ENCODE measurements around the gene GABRA4. TPM values are rescaled to one million over a fixed set of nuclear protein-coding genes. Genes with fewer than 3 reads are reported as not detected.

Gene GABRA4
- total and polyA plus RNA-seq, 10 of the 15 experiments (the other 5 are each of a cell fraction or from before 2014, with no cell fraction given): 0.69 to 14.6 (median 1.1) TPM

DNA sequence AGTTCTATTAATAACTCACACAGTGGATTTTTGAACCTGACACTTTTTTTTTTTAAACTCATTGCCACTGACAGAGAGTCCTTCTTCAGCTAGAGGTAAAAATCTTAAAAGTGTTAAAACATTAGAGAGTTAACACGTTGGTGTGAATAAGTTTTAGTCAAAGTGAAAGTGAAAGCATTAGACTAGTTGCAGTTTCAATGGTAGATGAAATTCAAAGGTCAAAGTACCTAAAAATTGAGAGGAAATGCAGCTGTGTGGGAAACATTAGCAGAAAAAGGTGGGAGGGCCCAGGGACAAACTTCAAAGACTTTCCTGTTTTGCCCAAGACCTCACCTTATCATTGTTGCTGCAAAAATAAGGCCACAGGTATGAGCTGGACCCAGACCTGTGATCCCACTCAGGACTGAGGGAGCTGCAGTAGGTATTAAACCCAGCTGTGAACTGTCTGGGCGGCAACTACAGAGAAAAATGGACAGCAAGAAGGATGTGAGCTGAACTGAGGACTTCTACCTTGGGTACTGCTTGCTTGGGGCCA lies 17.6 kb upstream of the GABRA4 start (continued):
- TF ChIP-seq, protein P1, sequence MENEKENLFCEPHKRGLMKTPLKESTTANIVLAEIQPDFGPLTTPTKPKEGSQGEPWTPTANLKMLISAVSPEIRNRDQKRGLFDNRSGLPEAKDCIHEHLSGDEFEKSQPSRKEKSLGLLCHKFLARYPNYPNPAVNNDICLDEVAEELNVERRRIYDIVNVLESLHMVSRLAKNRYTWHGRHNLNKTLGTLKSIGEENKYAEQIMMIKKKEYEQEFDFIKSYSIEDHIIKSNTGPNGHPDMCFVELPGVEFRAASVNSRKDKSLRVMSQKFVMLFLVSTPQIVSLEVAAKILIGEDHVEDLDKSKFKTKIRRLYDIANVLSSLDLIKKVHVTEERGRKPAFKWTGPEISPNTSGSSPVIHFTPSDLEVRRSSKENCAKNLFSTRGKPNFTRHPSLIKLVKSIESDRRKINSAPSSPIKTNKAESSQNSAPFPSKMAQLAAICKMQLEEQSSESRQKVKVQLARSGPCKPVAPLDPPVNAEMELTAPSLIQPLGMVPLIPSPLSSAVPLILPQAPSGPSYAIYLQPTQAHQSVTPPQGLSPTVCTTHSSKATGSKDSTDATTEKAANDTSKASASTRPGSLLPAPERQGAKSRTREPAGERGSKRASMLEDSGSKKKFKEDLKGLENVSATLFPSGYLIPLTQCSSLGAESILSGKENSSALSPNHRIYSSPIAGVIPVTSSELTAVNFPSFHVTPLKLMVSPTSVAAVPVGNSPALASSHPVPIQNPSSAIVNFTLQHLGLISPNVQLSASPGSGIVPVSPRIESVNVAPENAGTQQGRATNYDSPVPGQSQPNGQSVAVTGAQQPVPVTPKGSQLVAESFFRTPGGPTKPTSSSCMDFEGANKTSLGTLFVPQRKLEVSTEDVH (IDR thresholded peaks at IDR 0.05; ENCODE audit: low read depth, partially characterized antibody): no peak
- TF ChIP-seq MEF2A (IDR thresholded peaks at IDR 0.05; ENCODE audit: insufficient read depth, low read depth, low read length) (0 out of 2 replicates have a peak, but pooled peaks have one; percentile 19), SMAD1 (IDR thresholded peaks at IDR 0.05; ENCODE audit: low read depth, partially characterized antibody) (no peak), CREM (IDR thresholded peaks at IDR 0.05; ENCODE audit: low read depth) (no peak), SIX5 (IDR thresholded peaks at IDR 0.05; ENCODE audit: low read depth, low read length, severe bottlenecking) (no peak), STAT3 (IDR thresholded peaks at IDR 0.05; ENCODE audit: low read depth, low read length) (no peak), ZNF24 (IDR thresholded peaks at IDR 0.05) (peak; percentile 38; the same call in 1 of the 2 replicates), KDM1A (IDR thresholded peaks at IDR 0.05; ENCODE audit: borderline replicate concordance) (no peak), HDAC2 (IDR thresholded peaks at IDR 0.05) (no peak), CHD1 (IDR thresholded peaks at IDR 0.05; ENCODE audit: low read depth, low read length) (no peak), SMAD5 (IDR thresholded peaks at IDR 0.05; ENCODE audit: low read depth) (no peak), FOXM1 (IDR thresholded peaks at IDR 0.05; ENCODE audit: low read depth, low read length) (no peak), YY1 (IDR thresholded peaks at IDR 0.05; ENCODE audit: low read depth, low read length) (0 out of 2 replicates have a peak, but pooled peaks have one; percentile 24), GABPA (IDR thresholded peaks at IDR 0.05; ENCODE audit: low read depth) (0 out of 2 replicates have a peak, but pooled peaks have one; percentile 17), TAF1 (IDR thresholded peaks at IDR 0.05; ENCODE audit: borderline replicate concordance, low read depth, low read length) (no peak)
- TF ChIP-seq, protein P2, sequence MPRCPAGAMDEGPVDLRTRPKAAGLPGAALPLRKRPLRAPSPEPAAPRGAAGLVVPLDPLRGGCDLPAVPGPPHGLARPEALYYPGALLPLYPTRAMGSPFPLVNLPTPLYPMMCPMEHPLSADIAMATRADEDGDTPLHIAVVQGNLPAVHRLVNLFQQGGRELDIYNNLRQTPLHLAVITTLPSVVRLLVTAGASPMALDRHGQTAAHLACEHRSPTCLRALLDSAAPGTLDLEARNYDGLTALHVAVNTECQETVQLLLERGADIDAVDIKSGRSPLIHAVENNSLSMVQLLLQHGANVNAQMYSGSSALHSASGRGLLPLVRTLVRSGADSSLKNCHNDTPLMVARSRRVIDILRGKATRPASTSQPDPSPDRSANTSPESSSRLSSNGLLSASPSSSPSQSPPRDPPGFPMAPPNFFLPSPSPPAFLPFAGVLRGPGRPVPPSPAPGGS (IDR thresholded peaks at IDR 0.05; ENCODE audit: borderline replicate concordance, insufficient read depth, low read depth, low read length, poor library complexity, severe bottlenecking): no peak
- TF ChIP-seq, protein P3, sequence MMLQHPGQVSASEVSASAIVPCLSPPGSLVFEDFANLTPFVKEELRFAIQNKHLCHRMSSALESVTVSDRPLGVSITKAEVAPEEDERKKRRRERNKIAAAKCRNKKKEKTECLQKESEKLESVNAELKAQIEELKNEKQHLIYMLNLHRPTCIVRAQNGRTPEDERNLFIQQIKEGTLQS (IDR thresholded peaks at IDR 0.05; ENCODE audit: borderline replicate concordance, extremely low read depth, low read depth, low read length): no peak
- TF ChIP-seq, protein P4, sequence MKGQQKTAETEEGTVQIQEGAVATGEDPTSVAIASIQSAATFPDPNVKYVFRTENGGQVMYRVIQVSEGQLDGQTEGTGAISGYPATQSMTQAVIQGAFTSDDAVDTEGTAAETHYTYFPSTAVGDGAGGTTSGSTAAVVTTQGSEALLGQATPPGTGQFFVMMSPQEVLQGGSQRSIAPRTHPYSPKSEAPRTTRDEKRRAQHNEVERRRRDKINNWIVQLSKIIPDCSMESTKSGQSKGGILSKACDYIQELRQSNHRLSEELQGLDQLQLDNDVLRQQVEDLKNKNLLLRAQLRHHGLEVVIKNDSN (IDR thresholded peaks at IDR 0.05; ENCODE audit: borderline replicate concordance, extremely low read length, insufficient read depth, low read depth, low read length): no peak
- TF ChIP-seq, protein P5, sequence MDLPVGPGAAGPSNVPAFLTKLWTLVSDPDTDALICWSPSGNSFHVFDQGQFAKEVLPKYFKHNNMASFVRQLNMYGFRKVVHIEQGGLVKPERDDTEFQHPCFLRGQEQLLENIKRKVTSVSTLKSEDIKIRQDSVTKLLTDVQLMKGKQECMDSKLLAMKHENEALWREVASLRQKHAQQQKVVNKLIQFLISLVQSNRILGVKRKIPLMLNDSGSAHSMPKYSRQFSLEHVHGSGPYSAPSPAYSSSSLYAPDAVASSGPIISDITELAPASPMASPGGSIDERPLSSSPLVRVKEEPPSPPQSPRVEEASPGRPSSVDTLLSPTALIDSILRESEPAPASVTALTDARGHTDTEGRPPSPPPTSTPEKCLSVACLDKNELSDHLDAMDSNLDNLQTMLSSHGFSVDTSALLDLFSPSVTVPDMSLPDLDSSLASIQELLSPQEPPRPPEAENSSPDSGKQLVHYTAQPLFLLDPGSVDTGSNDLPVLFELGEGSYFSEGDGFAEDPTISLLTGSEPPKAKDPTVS (IDR thresholded peaks at IDR 0.05; ENCODE audit: low read depth, low read length): no peak
- TF ChIP-seq, protein P6, sequence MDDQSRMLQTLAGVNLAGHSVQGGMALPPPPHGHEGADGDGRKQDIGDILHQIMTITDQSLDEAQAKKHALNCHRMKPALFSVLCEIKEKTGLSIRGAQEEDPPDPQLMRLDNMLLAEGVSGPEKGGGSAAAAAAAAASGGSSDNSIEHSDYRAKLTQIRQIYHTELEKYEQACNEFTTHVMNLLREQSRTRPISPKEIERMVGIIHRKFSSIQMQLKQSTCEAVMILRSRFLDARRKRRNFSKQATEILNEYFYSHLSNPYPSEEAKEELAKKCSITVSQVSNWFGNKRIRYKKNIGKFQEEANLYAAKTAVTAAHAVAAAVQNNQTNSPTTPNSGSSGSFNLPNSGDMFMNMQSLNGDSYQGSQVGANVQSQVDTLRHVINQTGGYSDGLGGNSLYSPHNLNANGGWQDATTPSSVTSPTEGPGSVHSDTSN (IDR thresholded peaks at IDR 0.05; ENCODE audit: insufficient replicate concordance, low read depth, low read length): no peak
